Glutamatergic neuron (in vitro differentiated cells): ENCODE measurements around the gene PRRC2B. TPM values are rescaled to one million over a fixed set of nuclear protein-coding genes. Genes with fewer than 3 reads are reported as not detected.

Experiments used
- DNase-seq: peaks from one replicate; pipeline ENCODE4 v3.0.0; 2022
- H3K27ac Mint-ChIP-seq: one replicate; pipeline ENCODE4 v1.8.0; 2020; ENCODE audit warnings: mild to moderate bottlenecking, mixed read lengths, inconsistent platforms; ENCODE audit not compliant: unreplicated experiment
- H3K27me3 Mint-ChIP-seq: one replicate; pipeline ENCODE4 v1.8.0; 2020; ENCODE audit warnings: mild to moderate bottlenecking, moderate library complexity, mixed read lengths, inconsistent platforms; ENCODE audit not compliant: unreplicated experiment
- H3K36me3 Mint-ChIP-seq: one replicate; pipeline ENCODE4 v1.8.0; 2020; ENCODE audit warnings: mild to moderate bottlenecking, mixed read lengths, inconsistent platforms; ENCODE audit not compliant: unreplicated experiment
- H3K4me1 Mint-ChIP-seq: one replicate; pipeline ENCODE4 v1.8.0; 2020; ENCODE audit warnings: mild to moderate bottlenecking, low read depth, mixed read lengths, inconsistent platforms; ENCODE audit not compliant: unreplicated experiment
- H3K4me3 Mint-ChIP-seq: one replicate; pipeline ENCODE4 v1.8.0; 2020; ENCODE audit warnings: mild to moderate bottlenecking, mixed read lengths, inconsistent platforms; ENCODE audit not compliant: unreplicated experiment
- H3K9me3 Mint-ChIP-seq: one replicate; pipeline ENCODE4 v1.8.0; 2020; ENCODE audit warnings: mild to moderate bottlenecking, moderate library complexity, mixed read lengths, inconsistent platforms; ENCODE audit not compliant: unreplicated experiment
- CTCF ChIP-seq: fragments of 200-600 bp; sonication (generic); IDR thresholded peaks from one replicate; pipeline ENCODE4 v1.5.0; 2021; ENCODE audit not compliant: partially characterized antibody, unreplicated experiment
- total RNA-seq: library from RNA; stranded (reverse); fragmentation: NEBNext Ultra II Directional; extraction: Animal tissue kit (Norgen Biotek cat#: 25700); gene quantifications from one replicate; pipeline ENCODE4 v1.2.1, GENCODE V29; 2021; ENCODE audit not compliant: unreplicated experiment

PRRC2B gene
- total RNA-seq, 1 donor from 2014 or later, result 489 TPM

DNA sequence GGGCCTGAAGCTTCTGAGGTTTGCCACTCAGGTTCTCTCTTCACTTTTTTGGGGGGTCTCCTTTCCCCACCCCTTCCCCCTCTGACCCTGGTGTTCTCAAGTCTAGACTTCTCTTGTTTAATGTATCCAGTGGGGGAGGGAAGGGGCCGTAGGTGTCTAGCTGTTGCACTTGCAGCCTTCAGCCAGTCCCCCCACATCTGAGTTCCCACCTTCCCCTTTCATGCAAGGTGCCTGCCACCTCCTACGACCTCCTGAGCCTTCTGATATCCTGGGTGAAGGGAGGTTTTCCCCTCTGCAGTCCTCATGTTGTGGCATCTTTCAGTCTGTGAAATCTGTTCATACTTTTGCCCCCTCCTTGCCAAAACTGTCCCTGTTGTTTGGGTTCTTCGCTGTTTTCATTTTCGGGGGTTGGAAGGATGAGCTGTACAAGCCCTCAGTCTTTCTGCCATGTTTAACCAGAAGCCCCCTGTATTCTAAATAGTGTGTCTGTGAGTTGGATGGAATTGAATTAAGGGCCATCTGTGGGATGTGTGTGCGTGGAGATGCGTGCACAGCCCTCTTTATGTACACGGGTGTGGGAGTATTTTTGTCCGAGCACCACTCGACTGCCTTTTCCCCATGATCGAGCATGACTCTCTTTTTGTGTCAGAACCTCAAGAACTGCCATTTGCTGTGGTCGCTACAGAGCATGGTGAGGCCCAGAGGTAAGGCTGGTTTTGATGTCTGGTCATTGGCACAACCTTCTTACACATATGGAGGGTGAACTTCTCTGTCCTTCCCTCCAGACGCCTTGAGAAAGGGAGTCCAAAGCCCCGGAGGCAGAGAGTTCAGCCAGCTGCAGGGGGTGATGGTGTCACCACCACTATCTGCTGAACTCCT lies 23.6 kb downstream of the PRRC2B start:
- H3K4me1 Mint-ChIP-seq, result peaks cover 65% of the 10 kb centered on the region
- peaks cover 22% of the 10 kb centered on the region for H3K9me3 Mint-ChIP-seq
- peak overlapping the region; percentile 95 for H3K27ac Mint-ChIP-seq
- TF ChIP-seq CTCF, result no peak
- H3K36me3 Mint-ChIP-seq, result peaks cover 6% of the 10 kb centered on the region
- no peak for DNase-seq
- H3K27me3 Mint-ChIP-seq, result peaks cover 17% of the 10 kb centered on the region
- H3K4me3 Mint-ChIP-seq, result peak overlapping the region; percentile 72

GRCh38 chr9:131418143-131419025 lies 24.5 kb downstream of the PRRC2B start:
- H3K9me3 Mint-ChIP-seq, result peaks cover 27% of the 10 kb centered on the region
- H3K4me3 Mint-ChIP-seq, result peak overlapping the region; percentile 72
- TF ChIP-seq CTCF, result no peak
- DNase-seq, result no peak
- H3K36me3 Mint-ChIP-seq, result peaks cover 6% of the 10 kb centered on the region
- peaks cover 17% of the 10 kb centered on the region for H3K27me3 Mint-ChIP-seq
- peaks cover 73% of the 10 kb centered on the region for H3K4me1 Mint-ChIP-seq
- H3K27ac Mint-ChIP-seq, result peak overlapping the region; percentile 95

DNA sequence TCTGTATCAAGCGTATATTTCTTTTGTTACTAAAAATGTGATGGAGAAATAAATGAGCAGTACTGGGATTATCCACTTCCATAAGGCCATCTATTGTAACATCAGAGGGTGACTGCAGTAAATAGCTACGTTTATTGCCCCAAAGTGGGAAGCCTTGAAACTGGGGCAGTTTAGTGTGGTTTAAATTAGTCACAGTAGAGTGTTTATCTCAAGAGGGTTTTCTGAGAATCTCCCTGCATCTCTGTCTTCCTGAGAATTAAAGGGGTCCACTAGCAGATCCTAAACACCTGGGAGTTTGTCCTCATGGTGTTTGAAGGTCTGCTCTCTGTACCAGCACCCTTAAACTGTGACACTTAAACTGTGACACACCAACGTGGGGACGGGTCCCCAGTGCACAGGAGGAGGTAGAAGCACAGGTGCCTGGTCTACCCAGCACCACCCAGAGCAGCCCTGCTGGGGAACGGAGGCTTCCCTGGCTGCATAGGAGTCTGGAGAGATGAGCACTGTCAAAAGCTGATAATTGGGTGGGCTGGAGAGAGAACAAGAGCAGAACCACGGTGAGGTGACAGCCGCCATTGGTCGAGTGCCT lies 25.2 kb downstream of the PRRC2B start:
- no peak for DNase-seq
- Mint-ChIP-seq H3K4me1 (peaks cover 71% of the 10 kb centered on the region), H3K4me3 (peak overlapping the region; percentile 72), H3K27ac (peak overlapping the region; percentile 95), H3K27me3 (peaks cover 14% of the 10 kb centered on the region), H3K9me3 (peaks cover 24% of the 10 kb centered on the region), H3K36me3 (peaks cover 2% of the 10 kb centered on the region)
- no peak for TF ChIP-seq CTCF

GRCh38 chr9:131419716-131420115 lies 25.8 kb downstream of the PRRC2B start:
- peak overlapping the region; percentile 72 for H3K4me3 Mint-ChIP-seq
- DNase-seq, result no peak
- peaks cover 71% of the 10 kb centered on the region for H3K4me1 Mint-ChIP-seq
- peaks cover 11% of the 10 kb centered on the region for H3K27me3 Mint-ChIP-seq
- H3K9me3 Mint-ChIP-seq, result peaks cover 20% of the 10 kb centered on the region
- H3K36me3 Mint-ChIP-seq, result no peaks in the 10 kb centered on the region
- H3K27ac Mint-ChIP-seq, result peak overlapping the region; percentile 95
- no peak for TF ChIP-seq CTCF
